Stimulated activated CD4-positive, alpha-beta T cell treated with anti-CD3 and anti-CD28 coated beads, TNF-alpha, amount 100 ng/mL, for 48 hours (primary cell): ENCODE results near the gene ADAM19.

Experiments
- DNase-seq, 3 donors: peaks; one replicate each; pipeline ENCODE4 v3.0.0-alpha.2; 2020; ENCODE audit warnings: low read depth in 3 of 3

ADAM19 gene

DNA sequence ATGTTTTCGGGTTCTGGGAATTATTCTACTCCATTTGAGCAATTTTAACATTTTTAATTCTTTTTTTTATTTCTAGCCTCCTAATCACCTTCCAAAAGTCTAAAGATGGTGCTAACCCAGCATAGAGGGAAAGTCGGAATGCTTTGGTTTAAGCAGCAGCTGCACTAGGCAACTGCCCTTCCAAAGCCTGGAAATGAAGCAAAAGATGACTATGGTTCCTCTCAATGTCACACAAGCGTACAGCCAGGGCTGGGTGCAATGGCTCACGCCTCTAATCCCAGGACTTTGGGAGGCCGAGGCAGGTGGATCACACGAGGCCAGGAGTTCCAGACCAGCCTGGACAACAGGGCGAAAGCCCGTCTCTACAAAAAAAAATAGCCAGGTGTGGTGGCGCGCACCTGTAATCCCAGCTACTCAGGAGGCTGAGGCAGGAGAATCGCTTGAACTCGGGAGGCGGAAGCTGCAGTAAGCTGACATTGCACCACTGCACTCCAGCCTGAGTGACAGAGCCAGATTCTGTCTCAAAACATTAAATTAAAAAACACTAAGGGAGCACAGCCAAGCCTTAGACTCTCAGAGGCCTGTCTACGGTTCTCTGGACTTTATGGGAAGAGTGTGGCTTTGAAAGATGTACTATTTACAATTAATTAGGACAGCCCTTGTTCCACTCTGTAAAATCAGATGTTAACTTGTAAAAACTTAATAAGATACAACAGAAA lies 33.1 kb downstream of the ADAM19 start:
- DNase-seq = no peak

DNA sequence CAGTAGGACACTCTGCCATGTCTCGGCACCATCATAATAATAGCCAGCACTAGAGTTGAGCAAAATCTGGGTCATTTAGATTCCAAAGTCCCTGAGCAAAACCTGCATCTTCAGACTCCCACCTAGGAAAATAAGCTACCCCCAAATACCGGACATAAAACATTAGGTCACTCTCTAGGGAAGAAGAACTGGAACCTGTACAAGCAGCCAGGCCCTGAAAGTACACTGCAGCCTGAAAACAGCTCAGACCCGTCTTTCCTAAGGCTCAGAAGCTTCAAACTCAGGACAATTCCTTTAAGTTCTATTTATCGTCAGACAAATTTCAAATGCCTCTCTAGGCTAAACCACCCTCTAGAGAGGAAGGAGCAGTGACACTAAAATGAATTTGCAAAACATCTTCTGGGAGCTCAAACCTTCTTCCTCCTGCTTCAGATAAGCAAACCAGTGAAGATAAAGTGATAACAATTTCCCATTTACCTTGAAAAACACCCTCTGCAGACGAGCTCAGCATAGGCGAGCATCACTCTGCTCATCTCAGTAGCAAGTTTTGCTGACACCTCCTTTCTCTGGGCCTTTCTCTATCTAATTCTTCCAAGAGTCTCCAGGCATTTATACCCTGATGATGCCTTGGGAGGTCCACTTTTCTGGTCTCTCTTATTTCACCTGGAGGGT lies 34.0 kb downstream of the ADAM19 start:
- no peak for DNase-seq

DNA sequence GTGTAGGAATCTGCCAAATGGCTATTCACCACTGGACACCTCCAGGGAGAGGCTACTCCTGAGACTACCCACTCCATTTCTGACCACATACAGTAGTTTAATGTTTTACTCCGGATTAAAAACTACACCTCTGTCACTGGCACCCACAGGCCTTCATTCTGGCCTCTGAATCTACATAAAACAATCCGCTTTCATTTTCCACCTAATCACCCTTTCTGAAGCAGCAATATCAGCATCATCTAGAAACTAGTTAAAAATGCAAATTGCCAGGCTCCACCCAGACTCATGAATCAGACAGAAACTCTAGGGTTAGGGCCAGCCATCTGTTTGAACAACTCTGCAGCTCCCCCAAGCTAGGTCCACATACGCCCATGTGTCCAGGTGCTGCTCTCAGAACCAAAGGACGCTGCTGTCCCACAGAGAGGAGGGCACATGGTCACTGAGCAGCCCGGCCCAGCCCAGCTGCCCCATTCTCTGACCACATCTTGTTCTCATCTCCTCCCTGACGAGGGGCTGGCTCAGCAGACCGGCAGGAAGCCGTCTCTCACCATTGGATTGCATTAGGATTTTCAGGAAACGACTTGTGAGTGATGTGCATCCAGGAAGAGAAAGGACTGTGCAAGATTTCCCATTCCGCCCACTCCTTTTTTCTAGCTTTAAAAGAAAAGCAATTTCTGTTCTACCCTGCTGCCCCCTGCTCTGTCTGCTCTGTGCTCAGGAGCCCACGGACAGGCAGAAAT lies 34.7 kb downstream of the ADAM19 start:
- DNase-seq = peak; percentile 19 to 49 (median 30)

DNA sequence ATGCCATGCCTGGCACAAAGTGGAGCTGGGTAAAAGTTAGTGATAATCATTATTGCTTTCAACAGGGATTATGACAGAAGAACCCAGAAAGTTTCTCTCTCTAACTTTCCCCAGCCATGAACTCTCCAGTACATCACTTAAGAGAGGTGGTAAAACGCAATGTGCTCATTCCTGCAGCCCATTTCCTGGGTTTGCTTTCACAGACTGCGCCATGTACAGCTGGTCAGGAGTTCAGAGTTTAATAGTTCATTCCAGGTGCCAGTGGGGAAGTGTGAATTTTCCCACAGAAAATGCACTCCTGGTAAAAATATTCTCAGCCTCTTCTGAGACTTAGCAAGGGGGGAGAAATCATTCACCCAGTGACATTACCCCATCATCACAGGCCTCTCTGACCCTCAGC lies 35.5 kb downstream of the ADAM19 start:
- DNase-seq = no peak

DNA sequence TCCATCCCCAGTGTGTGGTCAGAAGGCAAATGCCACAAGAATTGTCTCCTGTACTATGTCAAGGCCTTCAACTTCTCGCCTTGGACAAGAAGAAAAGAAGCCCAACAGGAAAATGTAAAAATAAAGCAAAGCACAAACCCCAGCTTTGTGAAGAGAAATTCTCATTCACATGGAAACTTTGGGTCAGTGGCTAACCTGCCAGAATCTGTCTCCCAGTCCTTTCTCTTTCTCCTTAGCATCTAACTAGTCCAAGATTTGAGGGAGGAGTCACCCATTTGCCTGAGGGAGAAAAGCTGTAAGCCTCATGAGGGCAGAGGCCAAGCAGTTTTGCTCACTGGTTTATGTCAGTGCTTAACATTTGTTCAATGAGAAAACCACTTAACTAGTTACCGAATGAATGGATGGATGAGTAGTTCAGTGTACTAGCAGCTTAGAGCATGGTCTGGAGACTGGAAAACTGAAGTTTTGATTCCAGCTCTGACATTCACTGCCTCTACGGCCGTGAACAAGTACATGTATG lies 36.0 kb downstream of the ADAM19 start:
- DNase-seq = no peak

DNA sequence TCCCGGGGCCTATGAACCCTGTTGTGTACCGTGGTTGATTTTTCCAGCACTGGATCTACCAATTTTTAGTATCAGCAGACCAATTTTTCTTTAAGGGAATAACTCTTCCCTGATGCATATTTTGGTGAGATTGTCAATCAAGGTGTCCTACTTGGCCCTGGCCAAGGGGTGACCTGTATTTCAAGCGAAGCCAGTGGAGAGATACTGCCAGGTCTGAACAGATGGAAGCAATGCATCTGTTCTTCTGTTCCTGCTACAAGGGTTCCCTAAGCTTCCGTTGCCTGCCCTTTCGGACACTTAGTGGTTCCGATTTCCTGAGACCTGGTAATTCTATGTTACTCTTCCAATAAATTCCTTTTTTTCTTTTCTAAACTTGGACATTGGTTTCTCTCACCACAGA lies 37.3 kb downstream of the ADAM19 start:
- DNase-seq = no peak

DNA sequence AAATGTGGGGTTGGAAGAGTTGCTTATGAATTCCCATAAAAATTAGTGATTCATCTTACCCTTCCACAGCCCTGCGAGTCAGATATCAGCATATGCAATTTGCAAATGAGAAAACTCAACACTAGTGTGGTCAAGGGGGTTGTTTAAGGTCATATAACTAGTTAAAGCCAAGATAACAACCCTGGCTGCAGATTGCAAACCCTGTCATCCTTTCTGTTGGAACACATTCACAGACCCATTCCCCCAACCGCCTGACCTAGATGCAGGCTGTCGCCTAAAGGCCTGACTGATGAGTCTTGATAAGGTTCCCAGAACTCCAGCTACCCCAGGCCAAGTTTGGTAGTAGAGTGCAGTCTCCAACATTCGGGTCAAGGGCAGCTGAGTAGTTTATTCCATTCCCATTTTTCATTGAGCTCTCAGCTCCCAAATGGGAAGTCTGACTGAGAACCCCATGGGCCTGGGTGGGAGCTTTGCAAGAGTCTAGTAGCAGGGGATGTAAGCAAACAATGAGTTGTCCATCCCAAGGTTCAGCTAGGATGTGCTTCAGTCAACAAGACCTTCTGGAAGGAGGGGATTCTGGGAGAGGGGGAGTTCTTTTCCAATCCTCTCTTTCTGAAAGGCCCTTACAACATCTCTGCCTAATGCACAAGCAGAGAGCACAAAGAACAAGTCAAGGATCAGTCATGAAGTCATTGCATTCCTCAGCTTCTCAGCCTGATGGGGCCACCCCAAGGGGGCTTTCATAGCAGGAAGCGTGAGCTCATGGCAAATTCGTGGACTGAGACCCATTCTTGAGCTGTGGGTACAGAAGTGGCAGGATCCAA lies 40.3 kb downstream of the ADAM19 start:
- DNase-seq = no peak

DNA sequence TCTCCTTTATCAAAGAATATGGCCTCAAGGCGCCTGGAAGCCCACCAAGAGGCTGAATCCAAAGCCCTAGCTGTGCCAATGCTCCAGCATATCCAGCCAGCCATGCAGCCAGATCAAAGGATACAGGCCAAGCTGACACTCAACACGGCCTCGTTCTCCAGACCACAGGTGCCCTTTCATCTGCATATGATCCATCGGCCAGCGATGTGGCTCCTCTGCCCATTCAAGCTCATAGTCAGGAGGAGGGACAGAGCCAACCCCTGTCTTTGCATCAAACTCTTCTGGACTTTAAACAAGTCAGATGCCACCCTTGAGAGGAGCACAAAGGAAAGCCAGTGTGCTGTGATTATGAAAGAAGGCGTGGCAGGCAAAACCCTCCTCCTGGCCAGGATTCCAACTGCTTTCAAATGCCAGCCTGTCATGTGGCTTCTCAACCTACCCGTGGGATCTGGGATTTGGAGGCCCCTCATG lies 42.5 kb downstream of the ADAM19 start:
- DNase-seq = no peak

DNA sequence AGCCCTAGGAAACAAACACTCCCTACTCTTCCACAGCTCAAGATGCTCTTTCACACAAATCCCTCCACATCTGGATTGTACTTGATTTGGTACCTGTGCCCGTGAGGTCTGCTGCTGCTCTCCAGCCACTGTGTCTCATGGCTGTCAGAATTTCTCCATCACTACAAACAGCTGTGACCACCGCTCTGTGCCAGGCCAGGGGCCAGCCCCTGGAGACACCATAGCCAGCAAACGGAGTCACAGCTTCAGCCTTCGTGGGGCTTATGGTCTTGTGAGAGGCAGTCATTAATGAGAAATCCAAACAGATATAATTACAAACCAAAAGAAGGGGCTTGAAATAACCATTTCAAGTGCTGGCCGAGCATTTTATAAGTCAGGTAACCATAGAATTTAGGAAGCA lies 43.6 kb downstream of the ADAM19 start:
- DNase-seq = no peak

DNA sequence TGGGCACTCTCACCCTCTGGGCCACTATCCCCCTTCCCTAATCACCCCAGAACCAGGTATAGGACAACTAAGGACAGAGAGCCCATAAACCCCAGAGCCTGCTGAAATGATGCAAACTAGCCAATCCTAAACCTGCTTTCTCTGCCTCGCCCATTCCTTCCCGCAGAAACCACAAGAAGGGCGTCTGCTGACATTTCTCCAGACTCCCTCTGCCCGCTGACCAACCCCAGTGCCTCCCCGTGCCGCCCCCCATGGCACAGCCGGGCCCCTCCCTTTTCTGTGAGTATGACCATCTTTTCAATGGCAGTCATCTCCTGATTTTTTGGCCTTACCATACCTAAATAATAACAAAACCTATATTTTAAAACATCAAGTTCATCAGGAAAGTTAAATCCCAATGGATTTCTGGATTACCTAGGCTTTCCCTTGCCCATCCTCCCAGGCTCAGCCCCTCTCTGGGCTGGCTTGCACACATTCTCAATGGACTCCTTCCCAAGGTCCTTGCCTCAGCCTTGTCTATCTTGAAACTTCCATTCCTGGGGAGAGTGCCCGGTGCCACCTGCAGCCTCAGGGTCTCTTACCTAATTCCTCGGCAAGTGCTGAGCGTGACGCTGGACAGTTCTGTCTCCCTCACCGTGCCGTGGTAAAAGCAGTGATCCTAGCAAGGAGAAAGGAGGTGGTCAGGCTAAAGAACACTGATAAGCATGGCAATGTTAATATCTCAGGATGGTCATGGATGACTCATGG lies 45.2 kb downstream of the ADAM19 start:
- DNase-seq = no peak

DNA sequence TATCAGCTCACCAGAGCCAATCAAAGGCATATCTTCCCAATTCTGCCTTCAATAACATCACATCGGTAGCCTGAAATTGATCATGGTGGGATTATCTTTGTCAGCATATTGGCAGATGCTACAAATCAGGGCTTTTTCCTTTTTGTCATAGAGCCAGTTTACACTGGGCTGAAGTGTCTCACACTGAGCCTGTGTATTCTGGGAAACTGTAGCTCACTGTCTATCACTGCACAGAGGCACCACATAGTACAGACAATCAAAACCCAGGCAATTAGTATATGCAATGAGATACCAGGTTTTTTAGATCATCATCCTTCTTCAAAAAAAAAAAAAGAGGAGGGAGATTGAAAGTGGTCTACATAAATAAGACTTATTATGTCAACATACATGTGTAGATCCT lies 46.6 kb downstream of the ADAM19 start:
- no peak for DNase-seq

DNA sequence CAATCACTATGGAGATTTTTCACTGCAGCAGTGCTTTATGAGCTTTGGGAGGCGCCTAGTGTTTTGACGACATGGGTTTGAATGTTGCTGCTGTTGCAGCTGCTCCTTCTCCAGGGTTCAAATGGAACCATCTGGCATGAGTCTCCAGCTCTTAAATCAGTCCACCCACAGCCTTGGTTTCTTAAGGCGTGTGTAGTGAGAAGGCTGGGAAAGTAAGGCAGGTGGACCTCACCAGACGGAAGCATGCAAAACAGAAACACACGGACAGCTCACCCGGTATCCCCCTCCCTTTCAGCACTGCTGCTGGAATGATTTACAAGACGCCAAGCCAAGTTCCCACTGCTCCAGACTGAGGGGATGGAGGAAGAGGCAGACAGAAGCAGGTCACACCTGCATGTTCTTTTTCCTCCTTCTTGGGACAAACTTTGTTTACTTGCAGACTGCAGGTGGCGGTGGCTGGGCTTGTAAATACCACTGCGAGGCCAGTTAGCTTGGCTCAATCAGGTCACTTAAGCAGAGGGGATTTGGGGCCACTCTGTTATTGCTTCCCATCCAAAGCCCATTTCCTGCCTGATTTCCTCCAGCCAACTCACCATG lies 47.4 kb downstream of the ADAM19 start:
- DNase-seq = no peak

DNA sequence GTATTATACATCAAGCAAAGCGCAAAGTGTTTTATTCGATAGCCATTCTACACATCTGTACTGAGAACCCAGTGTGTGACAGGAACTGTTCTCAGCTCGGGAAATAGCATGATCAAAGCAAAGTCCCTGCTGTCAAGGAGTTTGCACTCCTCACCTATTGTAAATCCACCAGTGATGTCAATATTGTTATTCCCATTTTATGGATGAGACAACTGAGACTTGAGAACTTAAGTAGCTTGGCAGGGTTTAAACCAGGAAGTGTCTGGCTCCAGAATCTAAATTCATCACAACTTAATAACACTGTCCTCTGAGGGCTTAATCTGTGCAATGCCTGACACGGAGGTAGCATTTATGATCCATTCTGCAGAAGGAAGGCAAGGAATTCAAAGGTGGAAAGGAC lies 50.7 kb downstream of the ADAM19 start:
- no peak for DNase-seq

DNA sequence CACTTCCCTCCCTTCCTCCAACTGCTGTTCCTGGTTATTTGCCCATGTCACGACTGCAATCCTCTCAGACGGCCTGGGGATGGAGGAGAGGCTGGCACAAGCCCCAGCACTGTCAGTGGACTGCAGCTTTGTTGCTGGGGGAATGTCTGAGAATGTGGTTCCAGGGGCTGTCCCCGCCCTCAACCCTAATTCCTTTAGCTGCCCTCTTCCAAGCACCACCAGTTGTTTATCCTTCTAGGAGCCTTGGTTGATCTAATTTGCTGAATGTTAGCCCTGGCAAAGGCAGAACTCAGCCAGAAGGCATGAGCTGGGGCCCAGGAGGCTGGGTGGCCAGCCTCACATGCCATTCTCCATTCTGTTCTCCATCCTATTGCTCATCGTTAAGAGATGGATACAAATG lies 51.6 kb downstream of the ADAM19 start:
- no peak for DNase-seq

DNA sequence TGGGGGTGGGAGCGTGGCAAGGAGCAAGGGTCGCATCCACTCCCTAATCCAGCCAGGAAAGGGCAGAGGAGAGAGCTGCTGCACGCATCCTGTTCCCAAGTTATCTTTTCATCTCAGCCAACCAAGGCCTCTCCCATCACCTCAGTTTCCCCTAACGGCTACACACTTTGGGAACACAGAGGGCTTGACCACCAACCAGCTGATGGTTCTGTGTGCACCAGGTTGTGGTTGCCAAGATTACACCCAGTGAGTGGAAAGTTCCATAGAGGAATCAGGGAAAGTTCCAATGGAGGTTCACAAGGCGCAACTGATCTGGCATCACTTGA lies 53.9 kb downstream of the ADAM19 start:
- no peak for DNase-seq

DNA sequence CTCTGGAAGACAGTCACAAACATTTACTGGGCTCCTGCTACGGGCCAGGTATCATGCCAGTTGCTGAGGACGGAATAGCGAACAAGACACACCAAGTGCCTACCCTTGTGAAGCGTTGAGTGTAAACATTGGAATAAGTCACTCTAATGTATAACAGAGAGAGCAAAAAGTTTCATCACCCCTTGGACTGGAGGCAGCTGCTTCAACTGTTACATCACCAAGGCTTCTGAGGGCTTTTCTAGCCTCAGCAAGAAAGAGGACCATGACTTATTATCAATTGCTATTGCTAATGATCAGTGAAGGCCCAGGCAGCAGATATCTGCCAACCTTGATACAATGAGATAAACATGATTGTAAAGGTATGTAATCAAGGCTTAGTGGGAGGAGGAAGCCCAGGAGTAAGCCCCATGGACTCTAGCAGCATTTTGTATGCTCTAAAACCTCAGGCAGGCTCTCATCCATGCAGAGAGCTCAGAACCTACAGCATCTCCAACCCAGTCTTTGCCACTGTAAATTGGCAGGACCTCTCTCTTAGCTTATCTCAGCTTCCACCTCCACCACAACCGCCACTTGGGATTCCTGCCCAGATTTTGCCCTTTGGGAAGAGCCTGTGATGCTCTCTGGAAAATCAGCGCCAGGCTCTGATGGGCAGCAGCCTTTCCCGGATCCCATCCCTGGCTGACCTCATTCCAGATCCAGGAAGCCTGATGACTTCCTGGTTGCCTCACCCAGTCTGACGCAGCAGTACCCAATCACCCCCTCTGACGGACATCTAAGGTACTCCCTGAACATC lies 54.5 kb downstream of the ADAM19 start:
- DNase-seq = no peak

DNA sequence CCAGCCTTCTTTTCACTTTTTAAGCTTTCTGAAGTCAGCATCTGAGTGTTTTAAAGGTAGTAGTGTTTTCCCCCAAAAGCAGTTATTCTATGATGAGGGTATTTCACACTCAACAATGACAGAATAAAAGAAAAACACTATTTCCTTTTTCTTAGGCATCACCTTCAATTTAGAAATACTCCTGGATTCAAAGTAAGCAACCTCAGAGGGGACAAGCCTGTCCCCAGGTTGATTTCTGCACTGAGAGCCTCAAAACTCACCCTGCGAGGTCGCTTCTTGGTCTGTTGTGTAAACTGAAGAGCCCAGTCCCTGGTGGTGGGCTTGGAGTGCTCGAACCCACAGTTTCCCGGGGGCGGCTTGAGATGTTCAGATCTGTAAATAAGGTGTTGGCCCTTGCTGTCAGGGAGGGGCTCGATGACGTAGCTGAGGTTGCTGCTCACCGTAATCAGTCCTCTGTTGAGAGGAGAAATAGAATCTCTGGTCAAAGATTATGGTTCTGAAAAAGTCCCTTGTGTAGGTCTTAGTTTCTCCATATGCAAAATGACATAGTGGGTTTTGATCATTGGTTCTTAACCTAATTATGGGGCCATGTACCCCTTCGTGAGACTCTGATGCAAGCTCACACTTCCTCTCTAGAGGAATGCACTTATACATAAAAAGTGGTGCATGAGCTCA lies 55.9 kb downstream of the ADAM19 start:
- DNase-seq = no peak

DNA sequence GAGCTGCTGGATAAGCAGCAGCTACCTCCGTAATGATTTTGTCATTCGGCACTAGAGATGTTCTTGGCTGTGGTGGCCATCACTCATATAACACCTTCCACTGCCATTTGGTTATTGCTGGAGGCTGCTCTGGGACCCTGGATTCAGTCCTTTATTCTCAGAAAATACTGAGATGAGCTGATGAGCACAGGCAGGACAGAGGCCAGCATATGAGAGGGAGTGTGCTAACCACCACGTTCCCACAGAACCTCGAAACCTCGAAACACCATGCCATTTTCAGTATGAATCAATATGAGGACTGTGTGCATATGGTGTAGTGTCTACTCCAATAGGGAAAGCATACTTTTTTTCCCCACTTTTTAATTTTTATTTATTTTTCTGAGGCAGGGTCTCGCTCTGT lies 56.6 kb downstream of the ADAM19 start:
- no peak for DNase-seq

DNA sequence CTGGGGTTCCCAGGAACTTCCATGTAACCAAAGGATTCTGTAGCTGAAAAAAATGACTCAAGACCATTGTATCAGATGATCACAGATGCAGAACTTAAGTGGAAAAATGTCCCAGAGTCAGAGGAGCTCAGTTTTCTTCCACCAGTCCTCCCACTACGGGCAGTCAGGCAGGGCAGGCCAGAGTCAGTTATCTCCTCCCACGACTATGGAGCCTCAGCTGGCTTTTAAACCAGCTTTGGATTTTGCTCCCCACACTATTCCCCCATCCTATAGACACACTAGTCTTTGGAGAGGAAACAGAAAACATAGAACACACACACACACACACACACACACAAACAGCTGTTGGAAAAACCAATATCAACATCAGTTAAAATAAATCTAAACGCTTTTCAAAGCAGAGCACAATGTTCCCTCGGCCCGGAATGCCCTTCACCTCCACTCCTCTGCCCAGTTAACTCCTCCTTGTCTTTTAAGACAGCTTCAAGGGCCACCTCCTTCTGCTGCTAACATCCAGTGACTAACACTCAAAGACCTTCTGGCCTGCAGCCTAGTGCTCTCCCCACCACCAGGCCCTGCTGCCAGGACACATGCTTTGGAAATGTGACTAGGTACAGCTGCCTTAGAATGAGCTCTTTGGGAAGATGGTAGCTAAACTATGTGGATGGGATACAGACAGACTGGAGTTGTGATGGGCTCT lies 58.8 kb downstream of the ADAM19 start:
- no peak for DNase-seq
